ENCODE measurements around the gene UCMA. TPM values are rescaled to one million over a fixed set of nuclear protein-coding genes. Genes with fewer than 3 reads are reported as not detected.
"Not testable (repeated sequence)": the region's sequence is repeated elsewhere in the genome, so short reads cannot be mapped to it uniquely, and the experiment has no call there.

UCMA gene
- total RNA-seq, 2 experiments from 2014 or later: not detected

DNA sequence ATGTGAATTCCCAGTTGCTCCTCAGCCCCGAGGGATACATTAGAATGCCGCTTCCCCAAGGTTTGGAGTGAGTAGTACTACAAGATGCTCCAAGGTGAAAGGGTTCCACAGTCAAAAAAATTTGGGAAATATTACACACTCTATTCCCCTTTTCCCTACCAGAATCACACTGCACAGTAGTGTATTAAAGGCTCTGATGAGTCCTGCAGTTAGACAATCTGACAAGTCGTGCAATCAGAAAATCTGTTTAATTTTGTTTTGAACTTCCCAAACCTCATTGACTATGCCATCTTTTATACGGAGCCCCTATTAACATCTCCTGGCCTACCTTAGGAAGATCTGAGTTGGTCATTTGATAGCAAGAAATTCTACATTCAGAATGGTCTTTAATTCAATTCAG lies 13.6 kb upstream of the UCMA start:
- Mint-ChIP-seq H3K4me3 (no peak overlapping the region), H3K27ac (no peak overlapping the region), H3K36me3 (no peaks in the 10 kb centered on the region), H3K27me3 (peaks cover 8% of the 10 kb centered on the region), H3K4me1 (no peaks in the 10 kb centered on the region), H3K9me3 (no peaks in the 10 kb centered on the region)
- DNase-seq (no peak), ATAC-seq (ENCODE audit: low read depth) (no peak)
- POLR2A ChIA-PET: no interaction called here

DNA sequence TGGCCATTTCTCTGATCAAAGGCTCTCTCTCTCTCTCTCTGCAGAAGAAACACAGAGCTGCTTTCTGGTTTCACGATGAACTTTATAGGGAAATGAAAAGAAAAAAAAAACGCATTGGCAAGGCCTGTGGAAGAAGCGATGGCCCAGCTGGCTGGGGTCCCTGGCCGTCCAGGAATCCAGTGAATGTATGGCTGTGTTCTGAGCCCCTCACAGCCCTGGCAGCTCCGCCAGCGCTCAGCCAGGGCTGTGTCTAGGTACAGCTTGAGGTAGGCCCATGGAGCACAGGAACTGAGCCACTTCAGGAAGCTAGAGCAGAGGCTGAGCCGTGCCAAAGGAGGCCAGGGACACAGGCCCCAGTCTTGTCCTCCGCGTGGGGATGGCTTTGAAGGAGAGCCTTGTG lies 13.1 kb upstream of the UCMA start:
- Mint-ChIP-seq H3K36me3 (no peaks in the 10 kb centered on the region), H3K4me1 (no peaks in the 10 kb centered on the region), H3K9me3 (no peaks in the 10 kb centered on the region), H3K27ac (no peak overlapping the region), H3K27me3 (peaks cover 6% of the 10 kb centered on the region), H3K4me3 (no peak overlapping the region)
- DNase-seq: no peak
- POLR2A ChIA-PET: no interaction called here
- no peak for ATAC-seq (ENCODE audit: low read depth)

DNA sequence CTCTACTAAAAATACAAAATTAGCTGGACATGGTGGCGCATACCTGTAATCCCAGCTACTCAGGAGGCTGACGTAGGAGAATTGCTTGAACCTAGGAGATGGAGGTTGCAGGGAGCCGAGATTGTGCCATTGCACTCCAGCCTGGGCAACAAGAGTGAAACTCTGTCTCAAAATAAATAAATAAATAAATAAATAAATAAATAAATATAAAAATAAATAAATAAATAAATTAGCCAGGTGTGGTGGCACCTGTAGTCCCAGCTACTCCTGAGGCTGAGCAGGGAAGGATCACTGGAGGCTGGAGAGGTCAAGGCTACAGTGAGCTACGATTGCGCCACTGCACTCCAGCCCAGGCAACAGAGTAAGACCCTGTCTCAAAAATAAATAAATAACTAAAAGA lies 8.1 kb upstream of the UCMA start:
- not testable (repeated sequence) for H3K27ac Mint-ChIP-seq; H3K4me1 Mint-ChIP-seq; H3K4me3 Mint-ChIP-seq; H3K36me3 Mint-ChIP-seq; DNase-seq; H3K27me3 Mint-ChIP-seq; ATAC-seq (ENCODE audit: low read depth); H3K9me3 Mint-ChIP-seq
- POLR2A ChIA-PET: interaction anchor here (0.6 kb wide), 1 partner anchor 17 kb away, joined by 3 read pairs; no protein-coding TSS in a partner anchor

DNA sequence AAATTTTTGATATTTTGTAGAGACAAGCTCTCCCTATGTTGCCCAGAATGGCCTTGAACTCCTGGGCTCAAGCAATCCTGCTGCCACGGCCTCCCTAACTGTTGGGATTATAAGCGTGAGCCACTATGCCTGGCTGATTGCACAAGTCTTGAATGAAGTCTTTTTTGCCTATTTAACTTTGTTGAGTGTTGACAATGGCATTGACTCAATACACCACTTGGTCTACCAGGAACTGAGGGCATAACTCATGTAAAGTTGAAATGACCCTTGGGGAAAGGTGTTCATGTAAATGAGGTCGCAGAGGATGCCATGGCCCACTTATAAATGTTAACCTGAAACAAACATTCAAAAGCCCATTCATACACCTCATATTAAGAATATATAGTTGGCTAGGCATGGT lies 7.4 kb upstream of the UCMA start:
- POLR2A ChIA-PET: no interaction called here
- H3K36me3 Mint-ChIP-seq: no peaks in the 10 kb centered on the region
- H3K27me3 Mint-ChIP-seq: no peaks in the 10 kb centered on the region
- DNase-seq (no peak), ATAC-seq (ENCODE audit: low read depth) (no peak)
- no peaks in the 10 kb centered on the region for H3K9me3 Mint-ChIP-seq
- H3K4me3 Mint-ChIP-seq: no peak overlapping the region
- no peaks in the 10 kb centered on the region for H3K4me1 Mint-ChIP-seq
- no peak overlapping the region for H3K27ac Mint-ChIP-seq

- POLR2A ChIA-PET: no interaction called here
- H3K9me3 Mint-ChIP-seq: no peaks in the 10 kb centered on the region
- no peak overlapping the region for H3K27ac Mint-ChIP-seq
- ATAC-seq (ENCODE audit: low read depth) (no peak), DNase-seq (no peak)
- H3K4me3 Mint-ChIP-seq: no peak overlapping the region
- H3K27me3 Mint-ChIP-seq: no peaks in the 10 kb centered on the region
- H3K4me1 Mint-ChIP-seq: no peaks in the 10 kb centered on the region
- H3K36me3 Mint-ChIP-seq: no peaks in the 10 kb centered on the region
These were observed 5.7 kb upstream of the UCMA start for GRCh38 chr10:13239923-13240322.

- H3K4me3 Mint-ChIP-seq: no peak overlapping the region
- H3K27ac Mint-ChIP-seq: no peak overlapping the region
- ATAC-seq (ENCODE audit: low read depth) (no peak), DNase-seq (no peak)
- H3K4me1 Mint-ChIP-seq: no peaks in the 10 kb centered on the region
- POLR2A ChIA-PET: no interaction called here
- no peaks in the 10 kb centered on the region for H3K27me3 Mint-ChIP-seq
- no peaks in the 10 kb centered on the region for H3K9me3 Mint-ChIP-seq
- H3K36me3 Mint-ChIP-seq: no peaks in the 10 kb centered on the region
These were observed 4.3 kb upstream of the UCMA start for GRCh38 chr10:13238271-13239077.

- no peaks in the 10 kb centered on the region for H3K27me3 Mint-ChIP-seq
- ATAC-seq (ENCODE audit: low read depth): no peak
These were observed 2.5 kb upstream of the UCMA start for GRCh38 chr10:13236638-13237037.

GRCh38 chr10:13234736-13235135 lies 562 bp upstream of the UCMA start:
- H3K4me1 Mint-ChIP-seq; POLR2A ChIA-PET; ATAC-seq (ENCODE audit: low read depth); H3K36me3 Mint-ChIP-seq; H3K9me3 Mint-ChIP-seq; H3K4me3 Mint-ChIP-seq; DNase-seq; H3K27me3 Mint-ChIP-seq; H3K27ac Mint-ChIP-seq: not testable (repeated sequence)

More at GRCh38 chr10:13236638-13237037, 2.5 kb upstream of the UCMA start:
- H3K36me3 Mint-ChIP-seq: no peaks in the 10 kb centered on the region
- H3K4me3 Mint-ChIP-seq: no peak overlapping the region
- H3K4me1 Mint-ChIP-seq: no peaks in the 10 kb centered on the region
- POLR2A ChIA-PET: no interaction called here
- H3K9me3 Mint-ChIP-seq: no peaks in the 10 kb centered on the region
- H3K27ac Mint-ChIP-seq: no peak overlapping the region
- DNase-seq: no peak

- H3K27ac Mint-ChIP-seq: no peak overlapping the region
- no peaks in the 10 kb centered on the region for H3K4me1 Mint-ChIP-seq
- POLR2A ChIA-PET: no interaction called here
- no peak overlapping the region for H3K4me3 Mint-ChIP-seq
- no peaks in the 10 kb centered on the region for H3K27me3 Mint-ChIP-seq
- no peak for DNase-seq
- ATAC-seq (ENCODE audit: low read depth): no peak
- H3K36me3 Mint-ChIP-seq: no peaks in the 10 kb centered on the region
- H3K9me3 Mint-ChIP-seq: no peaks in the 10 kb centered on the region
These were observed 816 bp downstream of the UCMA start for GRCh38 chr10:13233358-13233757.

DNA sequence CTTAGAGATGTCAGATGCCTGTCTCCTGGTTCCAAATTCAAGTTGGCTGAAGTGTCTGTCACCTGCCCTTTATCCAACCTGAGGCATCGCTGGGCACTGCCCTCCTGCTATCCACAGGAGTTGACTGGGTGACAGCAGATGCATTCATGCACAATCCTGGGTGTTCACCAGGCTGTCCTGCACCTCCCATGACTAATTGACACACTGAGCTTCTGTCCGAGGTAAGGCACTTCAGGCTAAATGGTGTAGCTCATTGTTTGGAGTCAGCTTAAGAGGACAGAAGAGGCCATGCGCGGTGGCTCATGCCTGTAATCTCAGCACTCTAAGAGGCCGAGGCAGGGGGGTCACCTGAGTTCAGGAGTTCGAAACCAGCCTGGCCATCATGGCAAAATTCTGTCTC lies 2.4 kb downstream of the UCMA start:
- POLR2A ChIA-PET: no interaction called here
- H3K27ac Mint-ChIP-seq: no peak overlapping the region
- no peaks in the 10 kb centered on the region for H3K27me3 Mint-ChIP-seq
- H3K4me3 Mint-ChIP-seq: no peak overlapping the region
- H3K9me3 Mint-ChIP-seq: no peaks in the 10 kb centered on the region
- H3K4me1 Mint-ChIP-seq: no peaks in the 10 kb centered on the region
- ATAC-seq (ENCODE audit: low read depth) (no peak), DNase-seq (no peak)
- H3K36me3 Mint-ChIP-seq: no peaks in the 10 kb centered on the region

DNA sequence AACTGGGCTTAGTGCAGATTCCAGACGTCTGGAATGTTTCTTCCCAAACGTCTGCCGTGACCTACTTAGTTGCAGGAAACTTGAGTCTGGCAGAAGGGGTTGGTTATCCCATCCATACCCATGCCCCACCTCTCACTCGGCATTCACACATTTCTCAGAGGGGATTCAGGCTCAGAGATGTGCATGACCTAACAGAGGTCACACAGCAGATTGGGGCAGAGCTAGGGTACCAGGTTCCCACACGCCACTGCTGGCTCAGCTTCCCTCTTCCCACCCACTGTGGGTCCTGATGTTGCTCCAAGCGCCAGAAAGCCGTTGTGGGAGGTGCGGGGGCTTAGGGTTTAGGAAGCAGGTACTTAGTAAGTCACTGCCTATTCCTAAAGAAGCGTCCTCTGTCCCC lies 3.0 kb downstream of the UCMA start:
- Mint-ChIP-seq H3K27ac (no peak overlapping the region), H3K4me1 (no peaks in the 10 kb centered on the region), H3K9me3 (no peaks in the 10 kb centered on the region), H3K27me3 (no peaks in the 10 kb centered on the region), H3K36me3 (no peaks in the 10 kb centered on the region), H3K4me3 (no peak overlapping the region)
- DNase-seq (no peak), ATAC-seq (ENCODE audit: low read depth) (no peak)
- POLR2A ChIA-PET: no interaction called here

DNA sequence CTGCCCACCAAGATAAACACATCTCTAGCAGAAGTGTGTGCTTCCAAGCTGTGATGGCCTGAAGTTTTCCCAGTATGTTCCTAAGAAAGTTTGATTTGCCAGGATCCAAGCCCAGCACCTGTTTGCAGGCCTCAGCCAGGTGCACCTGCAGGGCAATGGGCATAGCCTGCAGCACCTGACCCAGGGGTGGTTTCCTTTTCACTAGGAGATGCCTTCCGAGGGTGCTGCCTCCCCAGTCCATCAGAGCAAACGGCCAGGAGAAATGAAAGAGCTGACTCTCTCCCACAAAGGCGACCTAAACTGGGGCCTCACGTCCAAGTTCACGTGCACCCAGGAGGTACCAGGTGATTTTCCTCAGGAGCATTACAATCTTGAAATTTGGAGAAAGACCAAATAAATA lies 7.1 kb downstream of the UCMA start:
- Mint-ChIP-seq H3K4me1 (peaks cover 5% of the 10 kb centered on the region), H3K9me3 (no peaks in the 10 kb centered on the region), H3K4me3 (no peak overlapping the region), H3K36me3 (no peaks in the 10 kb centered on the region), H3K27me3 (no peaks in the 10 kb centered on the region), H3K27ac (no peak overlapping the region)
- POLR2A ChIA-PET: no interaction called here
- DNase-seq (no peak), ATAC-seq (ENCODE audit: low read depth) (no peak)

- H3K4me3 Mint-ChIP-seq: no peak overlapping the region
- POLR2A ChIA-PET: interaction anchor here (0.7 kb wide), 1 partner anchor 17 kb away, joined by 3 read pairs; no protein-coding TSS in a partner anchor
These were observed 8.6 kb downstream of the UCMA start for GRCh38 chr10:13225601-13226000.

DNA sequence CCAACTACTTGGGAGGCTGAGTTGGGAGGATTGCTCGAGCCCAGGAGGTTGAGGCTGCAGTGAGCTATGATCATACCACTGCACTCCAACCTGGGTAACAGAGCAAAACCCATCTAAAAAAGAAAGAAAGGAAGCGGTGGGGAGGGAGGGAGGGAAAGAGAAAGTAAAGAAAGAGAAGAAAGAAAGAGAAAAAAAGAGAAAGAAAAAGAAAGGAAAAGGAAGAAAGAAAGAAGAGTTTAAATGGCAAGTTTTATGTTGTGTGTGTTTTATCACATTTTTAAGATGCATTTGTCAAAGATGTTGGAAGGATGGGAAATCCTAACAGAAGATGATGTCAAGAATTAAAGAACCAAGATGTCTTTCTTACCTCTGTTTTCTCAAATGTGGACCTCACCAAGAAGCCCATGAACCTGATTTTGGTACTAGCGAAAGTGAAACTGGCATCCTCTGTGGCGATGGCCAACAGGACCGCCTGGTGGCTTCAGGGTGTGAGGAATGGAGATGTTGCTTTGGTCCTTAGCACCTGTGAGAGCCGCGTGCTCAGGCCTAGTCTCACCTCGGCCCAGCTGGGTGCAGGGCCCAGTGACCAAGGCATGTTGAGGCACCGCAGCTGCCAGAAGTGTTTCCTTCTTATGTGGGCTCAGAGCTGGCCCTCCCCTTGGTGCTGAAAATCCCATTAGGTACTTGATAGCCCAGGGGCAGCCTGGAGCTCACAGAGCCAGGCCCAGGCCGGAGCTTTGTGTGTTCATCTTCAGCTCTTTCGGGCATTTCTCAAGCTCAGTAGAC lies 9.8 kb downstream of the UCMA start:
- POLR2A ChIA-PET: no interaction called here
- no peak for DNase-seq
- Mint-ChIP-seq H3K9me3 (no peaks in the 10 kb centered on the region), H3K4me1 (peaks cover 5% of the 10 kb centered on the region), H3K27me3 (no peaks in the 10 kb centered on the region), H3K27ac (no peak overlapping the region), H3K36me3 (no peaks in the 10 kb centered on the region), H3K4me3 (no peak overlapping the region)
- no peak for ATAC-seq (ENCODE audit: low read depth)

More at GRCh38 chr10:13225601-13226000, 8.6 kb downstream of the UCMA start:
- ATAC-seq (ENCODE audit: low read depth) (no peak), DNase-seq (no peak)
- H3K36me3 Mint-ChIP-seq: no peaks in the 10 kb centered on the region
- no peaks in the 10 kb centered on the region for H3K27me3 Mint-ChIP-seq
- no peaks in the 10 kb centered on the region for H3K9me3 Mint-ChIP-seq
- no peak overlapping the region for H3K27ac Mint-ChIP-seq
- H3K4me1 Mint-ChIP-seq: peaks cover 5% of the 10 kb centered on the region
